Stimulated activated CD4-positive, alpha-beta T cell treated with anti-CD3 and anti-CD28 coated beads, Interleukin-4, amount 100 ng/mL, for 1 hour (primary cell): Measurements from ENCODE around the gene ZNF710.

ENCODE experiments used
- DNase-seq: peaks from one replicate; pipeline ENCODE4 v3.0.0-alpha.2; 2020

ZNF710 gene

GRCh38 chr15:89998141-89998661 is 2.9 kb upstream of the ZNF710 start:
- DNase-seq = no peak

- no peak for DNase-seq
Observed at GRCh38 chr15:89998923-89999675, 2.0 kb upstream of the ZNF710 start.

GRCh38 chr15:89999676-90000185 is 1.4 kb upstream of the ZNF710 start:
- no peak for DNase-seq

GRCh38 chr15:90000186-90001001 is 730 bp upstream of the ZNF710 start:
- no peak for DNase-seq

GRCh38 chr15:90001683-90002427 is 731 bp downstream of the ZNF710 start:
- DNase-seq = peak; percentile 72

GRCh38 chr15:90002428-90002844 is 1.3 kb downstream of the ZNF710 start:
- peak; percentile 42 for DNase-seq

GRCh38 chr15:90003736-90004135 is 2.6 kb downstream of the ZNF710 start:
- no peak for DNase-seq

GRCh38 chr15:90004252-90004651 is 3.1 kb downstream of the ZNF710 start:
- no peak for DNase-seq

- peak; percentile 40 for DNase-seq
Observed at GRCh38 chr15:90004671-90005070, 3.5 kb downstream of the ZNF710 start.

GRCh38 chr15:90006217-90007075 is 5.3 kb downstream of the ZNF710 start:
- no peak for DNase-seq

- no peak for DNase-seq
Observed at GRCh38 chr15:90007076-90007460, 5.9 kb downstream of the ZNF710 start.

- no peak for DNase-seq
Observed at GRCh38 chr15:90008607-90009006, 7.5 kb downstream of the ZNF710 start.

- no peak for DNase-seq
Observed at GRCh38 chr15:90009301-90010022, 8.3 kb downstream of the ZNF710 start.

- DNase-seq = no peak
Observed at GRCh38 chr15:90011705-90012104, 10.6 kb downstream of the ZNF710 start.

- DNase-seq = no peak
Observed at GRCh38 chr15:90013503-90013937, 12.4 kb downstream of the ZNF710 start.

- DNase-seq = no peak
Observed at GRCh38 chr15:90015294-90015693, 14.2 kb downstream of the ZNF710 start.

- DNase-seq = no peak
Observed at GRCh38 chr15:90015749-90016148, 14.6 kb downstream of the ZNF710 start.

GRCh38 chr15:90016721-90017120 is 15.6 kb downstream of the ZNF710 start:
- no peak for DNase-seq

- no peak for DNase-seq
Observed at GRCh38 chr15:90018216-90018831, 17.2 kb downstream of the ZNF710 start.

- DNase-seq = no peak
Observed at GRCh38 chr15:90019611-90020010, 18.5 kb downstream of the ZNF710 start.
